Gastroesophageal sphincter (tissue), 3 donors: Measurements from ENCODE around the gene ZNF714.

Experiments used
- EP300 ChIP-seq: sonication (generic); formaldehyde crosslinking; IDR thresholded peaks from one replicate; pipeline ENCODE4 v1.6.1; 2017; ENCODE audit warnings: antibody characterized with exemption, mild to moderate bottlenecking
- POLR2A ChIP-seq, 2 donors: fragments of 450-650 bp; IDR thresholded peaks; one replicate each; pipeline ENCODE4 v1.6.1; 2017; ENCODE audit warnings: antibody characterized with exemption in 2 of 2, mild to moderate bottlenecking in 2 of 2, moderate library complexity in 1 of 2
- POLR2AphosphoS5 ChIP-seq: sonication (generic); formaldehyde crosslinking; IDR thresholded peaks from one replicate; pipeline ENCODE4 v1.6.1; 2017; ENCODE audit warnings: antibody characterized with exemption
- TF ChIP-seq, protein P1 (sequence below), 4 experiments: fragments of 200-600 bp in 2 of 4; fragments of 450-650 bp in 2 of 4; sonication (generic) in 1 of 4; IDR thresholded peaks; one replicate each; pipeline ENCODE4 v1.5.1; 2017 to 2019; ENCODE audit warnings: antibody characterized with exemption in 4 of 4, mild to moderate bottlenecking in 2 of 4, moderate library complexity in 2 of 4

DNA sequence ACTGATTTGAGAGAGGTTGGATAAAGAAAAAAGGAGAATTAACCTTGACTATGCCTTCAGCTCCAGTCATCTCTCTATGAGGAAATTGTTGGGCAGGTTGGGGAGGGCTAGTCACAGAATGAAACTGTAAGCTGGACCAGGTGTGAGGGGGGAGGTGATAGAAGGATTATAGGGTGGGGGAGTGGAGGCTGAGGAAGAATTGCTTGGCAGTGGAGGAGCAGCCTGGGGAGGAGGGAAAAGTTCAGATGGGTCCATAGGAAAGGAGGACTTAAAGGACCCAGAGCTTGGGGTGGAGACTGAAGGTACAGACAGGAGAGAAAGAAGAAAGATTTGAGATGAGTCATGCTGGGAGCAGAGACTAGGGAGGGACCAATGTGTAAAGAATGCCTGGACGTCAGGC, 51.6 kb downstream of the ZNF714 start:
- no peak for TF ChIP-seq EP300
- TF ChIP-seq, protein P1, sequence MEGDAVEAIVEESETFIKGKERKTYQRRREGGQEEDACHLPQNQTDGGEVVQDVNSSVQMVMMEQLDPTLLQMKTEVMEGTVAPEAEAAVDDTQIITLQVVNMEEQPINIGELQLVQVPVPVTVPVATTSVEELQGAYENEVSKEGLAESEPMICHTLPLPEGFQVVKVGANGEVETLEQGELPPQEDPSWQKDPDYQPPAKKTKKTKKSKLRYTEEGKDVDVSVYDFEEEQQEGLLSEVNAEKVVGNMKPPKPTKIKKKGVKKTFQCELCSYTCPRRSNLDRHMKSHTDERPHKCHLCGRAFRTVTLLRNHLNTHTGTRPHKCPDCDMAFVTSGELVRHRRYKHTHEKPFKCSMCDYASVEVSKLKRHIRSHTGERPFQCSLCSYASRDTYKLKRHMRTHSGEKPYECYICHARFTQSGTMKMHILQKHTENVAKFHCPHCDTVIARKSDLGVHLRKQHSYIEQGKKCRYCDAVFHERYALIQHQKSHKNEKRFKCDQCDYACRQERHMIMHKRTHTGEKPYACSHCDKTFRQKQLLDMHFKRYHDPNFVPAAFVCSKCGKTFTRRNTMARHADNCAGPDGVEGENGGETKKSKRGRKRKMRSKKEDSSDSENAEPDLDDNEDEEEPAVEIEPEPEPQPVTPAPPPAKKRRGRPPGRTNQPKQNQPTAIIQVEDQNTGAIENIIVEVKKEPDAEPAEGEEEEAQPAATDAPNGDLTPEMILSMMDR (IDR thresholded peaks at IDR 0.05): no peak
- no peak for TF ChIP-seq POLR2AphosphoS5
- TF ChIP-seq POLR2A (IDR thresholded peaks at IDR 0.05): no peak
